ENCODE data around the gene MAML3. TPM values are rescaled to one million over a fixed set of nuclear protein-coding genes. Genes with fewer than 3 reads are reported as not detected.

Gene MAML3
- total and polyA plus RNA-seq, 10 donors = 0.63 to 18.4 (median 12.7) TPM

DNA sequence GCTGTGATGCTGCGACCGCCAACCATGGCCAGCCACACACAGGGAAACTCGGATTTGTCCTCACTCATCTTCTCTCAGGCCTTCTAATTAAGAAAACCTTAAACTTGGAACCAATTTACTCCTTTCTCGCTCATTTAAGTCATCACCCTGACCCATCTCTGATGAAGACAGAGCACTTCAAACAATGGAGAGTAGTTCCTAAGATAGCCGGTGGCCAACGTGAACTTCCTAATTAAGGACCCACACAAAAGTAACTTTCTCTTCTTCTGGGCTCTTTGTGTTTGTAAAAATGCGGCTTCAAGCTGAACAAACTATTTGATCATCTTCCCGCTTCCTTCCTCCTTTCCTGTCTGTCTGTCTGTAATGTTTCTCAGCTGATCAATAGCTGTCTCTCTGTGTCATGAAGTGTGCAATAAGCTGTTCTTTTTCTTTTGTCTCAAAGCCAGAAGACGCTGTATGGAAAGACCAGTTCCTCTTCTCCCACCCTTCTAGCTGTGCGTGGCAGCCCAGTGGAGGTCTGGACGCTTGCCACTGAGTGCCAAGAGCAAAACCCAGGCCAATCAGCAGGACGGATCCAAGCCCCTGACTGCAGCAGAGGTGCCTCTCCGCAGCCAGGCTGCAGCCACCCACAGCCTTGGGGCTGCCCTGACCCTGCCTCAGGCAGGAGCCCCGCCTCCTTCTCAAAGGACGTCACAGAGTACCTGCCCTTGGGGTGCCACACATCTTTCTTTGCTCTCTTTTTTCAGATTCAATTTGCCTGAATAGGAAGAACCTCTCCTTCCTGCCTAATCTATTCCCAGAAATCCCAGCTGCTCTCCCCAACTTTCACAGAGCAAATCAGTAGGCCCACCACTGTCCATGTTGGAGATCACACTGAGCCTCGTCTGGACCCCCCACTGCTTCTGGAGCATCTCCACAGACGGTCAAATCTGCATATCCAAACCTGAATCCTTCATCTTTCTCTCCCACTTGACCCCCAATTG, 59.3 kb downstream of the MAML3 start:
- Histone ChIP-seq H3K27ac (peak overlapping the region; percentile 4 to 85 (median 80)), H3K9me3 (no peaks in the 10 kb centered on the region), H3K27me3 (replicated peaks in 1 of 7) (no peaks in the 10 kb centered on the region), H3K36me3 (no peaks in the 10 kb centered on the region), H3K4me3 (peak overlapping the region in 3 of 8 donors; percentile 5 to 48 (median 7)), H3K4me1 (peaks cover 49 to 94% (median 85%) of the 10 kb centered on the region in 6 donors)
- DNase-seq = peak; percentile 91
- intact Hi-C loops (cut with DNase I; ENCODE audit: low total_unique reads) = loop anchor here (1.0 kb wide), 1 partner anchor 57 kb away; no protein-coding TSS in a partner anchor
- TF ChIP-seq POLR2AphosphoS5 (IDR thresholded peaks at IDR 0.05) = peak; percentile 53 to 72 (median 70)
- TF ChIP-seq, protein P1, sequence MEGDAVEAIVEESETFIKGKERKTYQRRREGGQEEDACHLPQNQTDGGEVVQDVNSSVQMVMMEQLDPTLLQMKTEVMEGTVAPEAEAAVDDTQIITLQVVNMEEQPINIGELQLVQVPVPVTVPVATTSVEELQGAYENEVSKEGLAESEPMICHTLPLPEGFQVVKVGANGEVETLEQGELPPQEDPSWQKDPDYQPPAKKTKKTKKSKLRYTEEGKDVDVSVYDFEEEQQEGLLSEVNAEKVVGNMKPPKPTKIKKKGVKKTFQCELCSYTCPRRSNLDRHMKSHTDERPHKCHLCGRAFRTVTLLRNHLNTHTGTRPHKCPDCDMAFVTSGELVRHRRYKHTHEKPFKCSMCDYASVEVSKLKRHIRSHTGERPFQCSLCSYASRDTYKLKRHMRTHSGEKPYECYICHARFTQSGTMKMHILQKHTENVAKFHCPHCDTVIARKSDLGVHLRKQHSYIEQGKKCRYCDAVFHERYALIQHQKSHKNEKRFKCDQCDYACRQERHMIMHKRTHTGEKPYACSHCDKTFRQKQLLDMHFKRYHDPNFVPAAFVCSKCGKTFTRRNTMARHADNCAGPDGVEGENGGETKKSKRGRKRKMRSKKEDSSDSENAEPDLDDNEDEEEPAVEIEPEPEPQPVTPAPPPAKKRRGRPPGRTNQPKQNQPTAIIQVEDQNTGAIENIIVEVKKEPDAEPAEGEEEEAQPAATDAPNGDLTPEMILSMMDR (IDR thresholded peaks at IDR 0.05 in 8 of 11, conservative IDR thresholded peaks at IDR 0.05 in 3 of 11) = no peak
- WGBS, 5 donors = 25 to 30% (median 28%) methylated on average over 17 of the region's 17 CpGs

DNA sequence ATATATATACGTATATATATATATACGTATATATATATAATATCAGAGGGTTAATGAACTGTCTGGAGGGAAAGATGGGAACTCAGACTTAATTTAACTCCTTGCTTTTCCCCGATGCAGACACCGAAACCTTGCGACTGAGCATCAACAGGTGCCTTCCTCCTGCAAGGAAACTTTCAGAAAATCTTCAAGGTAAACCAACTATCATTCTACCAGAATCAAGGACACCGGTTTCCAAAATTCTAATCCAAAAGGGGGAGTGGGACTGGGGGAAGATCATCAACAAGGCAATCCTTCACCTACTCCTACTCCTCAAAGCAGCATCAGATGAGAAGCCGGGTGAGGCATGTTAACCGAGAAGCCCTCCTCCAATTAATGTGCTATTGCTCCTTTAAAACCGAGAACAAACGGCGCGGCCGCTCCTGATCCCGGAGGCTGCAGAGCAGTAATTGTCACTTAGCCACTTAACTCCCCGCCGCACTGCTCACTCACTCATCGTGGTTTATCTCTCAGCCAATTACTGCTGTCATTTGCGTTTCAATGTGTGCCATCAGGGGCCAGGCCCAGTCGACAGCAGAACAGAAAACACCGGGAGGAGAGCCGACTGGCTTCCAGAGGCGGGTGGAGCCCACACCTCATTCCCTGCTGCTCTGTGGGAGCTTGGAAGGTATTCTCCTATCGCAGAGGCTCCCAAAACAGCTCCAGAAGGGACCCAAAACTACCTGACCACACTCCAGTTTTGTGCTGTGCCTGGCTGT, 61.7 kb downstream of the MAML3 start:
- peak; percentile 77 for DNase-seq
- H3K9me3 ChIP-seq = no peaks in the 10 kb centered on the region
- H3K36me3 ChIP-seq = no peaks in the 10 kb centered on the region
- TF ChIP-seq POLR2AphosphoS5 (IDR thresholded peaks at IDR 0.05) = peak in 1 of 3 donors; percentile 36
- no peak for TF ChIP-seq POLR2A (IDR thresholded peaks at IDR 0.05)
- TF ChIP-seq, protein P1 (IDR thresholded peaks at IDR 0.05 in 8 of 11, conservative IDR thresholded peaks at IDR 0.05 in 3 of 11) = no peak
- peaks cover 30 to 80% (median 63%) of the 10 kb centered on the region in 6 donors for H3K4me1 ChIP-seq
- 39 to 62% (median 49%) methylated on average over 20 to 23 of the region's 23 CpGs for WGBS, 5 donors
- peak overlapping the region in 7 of 8 donors; percentile 9 to 85 (median 77) for H3K27ac ChIP-seq
- no peaks in the 10 kb centered on the region for H3K27me3 ChIP-seq (replicated peaks in 1 of 7)
- intact Hi-C loops (cut with DNase I; ENCODE audit: low total_unique reads) = no loop called here
- peak overlapping the region in 3 of 8 donors; percentile 13 to 54 (median 32) for H3K4me3 ChIP-seq

GRCh38 chr4:140091305-140091704, 62.7 kb downstream of the MAML3 start:
- H3K27me3 ChIP-seq (replicated peaks in 1 of 7) = no peaks in the 10 kb centered on the region
- intact Hi-C loops (cut with DNase I; ENCODE audit: low total_unique reads) = no loop called here
- H3K27ac ChIP-seq = peak overlapping the region in 2 of 8 donors; percentile 23 to 85
- no peak for DNase-seq
- no peaks in the 10 kb centered on the region for H3K36me3 ChIP-seq
- H3K4me3 ChIP-seq = no peak overlapping the region
- no peaks in the 10 kb centered on the region for H3K9me3 ChIP-seq
- TF ChIP-seq POLR2AphosphoS5 (IDR thresholded peaks at IDR 0.05) = no peak
- TF ChIP-seq, protein P1 (IDR thresholded peaks at IDR 0.05 in 8 of 11, conservative IDR thresholded peaks at IDR 0.05 in 3 of 11) = no peak
- TF ChIP-seq POLR2A (IDR thresholded peaks at IDR 0.05) = no peak
- peaks cover 21 to 70% (median 53%) of the 10 kb centered on the region in 6 donors for H3K4me1 ChIP-seq

All from spleen (tissue), 11 donors.